Thyroid gland (tissue), 4 donors: Measurements from ENCODE around the gene RNF183. TPM values are rescaled to one million over a fixed set of nuclear protein-coding genes. Genes with fewer than 3 reads are reported as not detected.

Experiments
- DNase-seq, 2 donors: peaks; one replicate each; pipeline ENCODE4 v3.0.0-alpha.2; 2019
- H3K27ac ChIP-seq, 3 donors: fragments of 200-600 bp; sonication (generic); 1 replicate in 2 of 3; 2 replicates in 1 of 3; pipeline ENCODE4 v1.5.1; 2016 to 2019; ENCODE audit warnings: mild to moderate bottlenecking in 1 of 3, moderate library complexity in 1 of 3
- H3K27me3 ChIP-seq: fragments of 200-600 bp; sonication (generic); one replicate; pipeline ENCODE4 v1.5.1; 2019
- H3K36me3 ChIP-seq, 2 donors: fragments of 200-600 bp; sonication (generic); one replicate each; pipeline ENCODE4 v1.5.1; 2016 to 2019
- H3K4me1 ChIP-seq, 2 donors: fragments of 200-600 bp; sonication (generic); one replicate each; pipeline ENCODE4 v1.5.1; 2017 to 2019
- H3K4me3 ChIP-seq, 3 donors: fragments of 200-600 bp; sonication (generic); replicated peaks in 1 of 3; 1 replicate in 2 of 3; 2 replicates in 1 of 3; pipeline ENCODE4 v1.5.1; 2016; ENCODE audit warnings: mild to moderate bottlenecking in 1 of 3
- H3K9me3 ChIP-seq: fragments of 200-600 bp; sonication (generic); one replicate; pipeline ENCODE4 v1.5.1; 2017
- CTCF ChIP-seq, 6 experiments: fragments of 200-600 bp in 3 of 6; fragments of 450-650 bp in 3 of 6; sonication (generic) in 3 of 6; IDR thresholded peaks; one replicate each; pipeline ENCODE4 v1.5.1; 2016 to 2019; ENCODE audit warnings: antibody characterized with exemption in 6 of 6, mild to moderate bottlenecking in 2 of 6, inconsistent platforms in 1 of 6, moderate library complexity in 1 of 6
- POLR2A ChIP-seq, 2 donors: fragments of 450-650 bp; IDR thresholded peaks; one replicate each; pipeline ENCODE4 v1.6.1; 2017; ENCODE audit warnings: antibody characterized with exemption in 2 of 2, mild to moderate bottlenecking in 2 of 2, moderate library complexity in 1 of 2
- WGBS, 2 donors: methylation state at CpG; one replicate each; pipeline ENCODE4 v1.1.5; 2017; 5-methylcytosine and 5-hydroxymethylcytosine counted together
- intact Hi-C: fragments of 100-400 bp; cut with DNase I; formaldehyde crosslinking; loops from one replicate; pipeline ENCODE4 v1.15.1; 2023
- total RNA-seq, 4 donors: library from RNA; depleted of rRNA; stranded (reverse); fragments of >200 nt; gene quantifications; one replicate each; pipeline ENCODE4 v1.2.3, GENCODE V29; 2016

Gene RNF183
- not detected for total RNA-seq

GRCh38 chr9:113302792-113303418 is at the start of gene RNF183:
TSS of gene RNF183 (minus strand) at chr9:113303376. CDS start at chr9:113298184, 5,192 bp downstream.
- H3K9me3 ChIP-seq = no peaks in the 10 kb centered on the region
- WGBS, 2 donors = 63 to 67% methylated on average over 22 to 25 of the region's 25 CpGs
- H3K27me3 ChIP-seq = no peaks in the 10 kb centered on the region
- intact Hi-C loops = loop anchor here (10.0 kb wide), 1 partner anchor 352 kb away; no protein-coding TSS in a partner anchor
- TF ChIP-seq CTCF (IDR thresholded peaks at IDR 0.05) = no peak
- peaks cover 0 to 9% of the 10 kb centered on the region in 2 donors for H3K4me1 ChIP-seq
- no peak within 1 kb of the TSS for H3K27ac ChIP-seq
- DNase-seq = peak in 1 of 2 donors; percentile 10
- no peak within 1 kb of the TSS for H3K4me3 ChIP-seq
- no peaks in the 10 kb centered on the region for H3K36me3 ChIP-seq

DNA sequence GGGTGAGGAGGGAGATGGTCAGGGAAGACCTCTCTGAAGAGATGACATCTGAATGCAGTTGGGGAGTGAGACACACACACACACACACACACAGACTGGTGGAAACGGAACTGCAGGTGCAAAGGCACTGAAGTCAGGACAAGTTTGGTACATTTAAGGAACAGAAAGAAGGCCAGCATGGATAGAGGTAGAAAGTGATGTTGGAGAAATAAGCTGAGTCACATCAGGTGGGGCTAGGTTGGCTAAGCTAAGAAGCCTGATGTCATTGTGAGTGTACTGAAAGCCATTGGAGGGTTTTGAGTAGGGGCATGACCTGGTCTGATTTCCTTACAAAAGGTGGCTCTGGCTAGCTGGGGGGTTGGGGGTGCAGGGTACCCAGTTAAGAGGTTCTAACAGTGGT is 49.2 kb upstream of the RNF183 start:
- no peak for DNase-seq
- Histone ChIP-seq H3K4me1 (peaks cover 0 to 11% of the 10 kb centered on the region in 2 donors), H3K27ac (peak overlapping the region in 1 of 3 donors; percentile 8), H3K4me3 (no peak overlapping the region), H3K36me3 (no peaks in the 10 kb centered on the region), H3K9me3 (no peaks in the 10 kb centered on the region), H3K27me3 (no peaks in the 10 kb centered on the region)
- intact Hi-C loops = no loop called here
- TF ChIP-seq POLR2A (IDR thresholded peaks at IDR 0.05) (no peak), CTCF (IDR thresholded peaks at IDR 0.05) (no peak)
- WGBS, 2 donors = 82 to 95% methylated on average over 1 of the region's 1 CpG

DNA sequence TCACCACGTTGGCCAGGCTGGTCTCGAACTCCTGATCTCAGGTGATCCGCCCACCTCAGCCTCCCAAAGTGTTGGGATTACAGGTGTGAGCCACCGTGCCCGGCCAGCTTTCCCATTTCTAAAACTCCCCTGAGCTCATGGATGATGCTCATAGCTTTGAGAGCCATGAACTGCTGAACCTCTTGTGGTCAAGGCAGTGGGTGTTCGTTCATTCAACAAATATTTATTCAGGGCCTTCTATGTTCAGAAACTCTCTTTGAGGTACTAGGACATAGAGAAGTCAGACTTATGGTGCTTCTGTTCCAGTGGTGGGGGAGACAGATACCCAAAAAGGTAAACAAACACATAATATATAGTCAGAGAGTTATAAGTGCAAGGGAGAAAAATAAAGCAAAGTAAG is 48.8 kb upstream of the RNF183 start:
- Histone ChIP-seq H3K36me3 (no peaks in the 10 kb centered on the region), H3K27ac (peak overlapping the region in 1 of 3 donors; percentile 8), H3K4me1 (peaks cover 0 to 11% of the 10 kb centered on the region in 2 donors), H3K9me3 (no peaks in the 10 kb centered on the region), H3K4me3 (no peak overlapping the region), H3K27me3 (no peaks in the 10 kb centered on the region)
- DNase-seq = no peak
- TF ChIP-seq CTCF (IDR thresholded peaks at IDR 0.05) = no peak
- no peak for TF ChIP-seq POLR2A (IDR thresholded peaks at IDR 0.05)
- 79 to 84% methylated on average over 6 of the region's 6 CpGs for WGBS, 2 donors
- intact Hi-C loops = no loop called here

GRCh38 chr9:113350937-113351336 is 47.8 kb upstream of the RNF183 start:
- WGBS, 2 donors = 67 to 71% methylated on average over 6 of the region's 6 CpGs
- TF ChIP-seq CTCF (IDR thresholded peaks at IDR 0.05) = no peak
- no peak for TF ChIP-seq POLR2A (IDR thresholded peaks at IDR 0.05)
- Histone ChIP-seq H3K36me3 (no peaks in the 10 kb centered on the region), H3K9me3 (no peaks in the 10 kb centered on the region), H3K4me1 (peaks cover 0 to 11% of the 10 kb centered on the region in 2 donors), H3K27ac (peak overlapping the region in 1 of 3 donors; percentile 73), H3K27me3 (no peaks in the 10 kb centered on the region), H3K4me3 (no peak overlapping the region)
- intact Hi-C loops = no loop called here
- DNase-seq = no peak

GRCh38 chr9:113350107-113350661 is 47.0 kb upstream of the RNF183 start:
- Histone ChIP-seq H3K4me3 (peak overlapping the region; percentile 47 to 65 (median 50)), H3K27ac (peak overlapping the region; percentile 40 to 81 (median 73)), H3K9me3 (no peaks in the 10 kb centered on the region), H3K27me3 (no peaks in the 10 kb centered on the region), H3K4me1 (peaks cover 0 to 11% of the 10 kb centered on the region in 2 donors), H3K36me3 (no peaks in the 10 kb centered on the region)
- intact Hi-C loops = no loop called here
- TF ChIP-seq POLR2A (IDR thresholded peaks at IDR 0.05) (peak in 1 of 2 donors; percentile 7), CTCF (IDR thresholded peaks at IDR 0.05) (no peak)
- whole genome bisulfite sequencing, 2 donors = 6 to 8% methylated on average over 14 of the region's 14 CpGs
- peak; percentile 70 to 71 for DNase-seq
